Epithelial cell of prostate (primary cell): ENCODE data around the gene VPS8.
"Not testable (repeated sequence)": the region's sequence is repeated elsewhere in the genome, so short reads cannot be mapped to it uniquely, and the experiment has no call there.

Experiments used
- DNase-seq: peaks from one replicate; pipeline ENCODE4 v3.0.0-alpha.2; 2011; ENCODE audit warnings: low read depth, low spot score
- H3K27ac ChIP-seq: fragments of 450-650 bp; 2 replicates; pipeline ENCODE4 v1.5.1; 2017; ENCODE audit warnings: mild to moderate bottlenecking

The VPS8 gene

GRCh38 chr3:184954251-184954650, 142.3 kb downstream of the VPS8 start:
- no peak overlapping the region for H3K27ac ChIP-seq
- no peak for DNase-seq

GRCh38 chr3:184954851-184955250, 142.9 kb downstream of the VPS8 start:
- DNase-seq, H3K27ac ChIP-seq: not testable (repeated sequence)

GRCh38 chr3:184965639-184966430, 153.9 kb downstream of the VPS8 start:
- no peak overlapping the region for H3K27ac ChIP-seq
- no peak for DNase-seq

GRCh38 chr3:184968115-184968514, 156.1 kb downstream of the VPS8 start:
- DNase-seq: no peak
- H3K27ac ChIP-seq: no peak overlapping the region

GRCh38 chr3:184970186-184970585, 158.2 kb downstream of the VPS8 start:
- H3K27ac ChIP-seq: no peak overlapping the region
- no peak for DNase-seq

DNA sequence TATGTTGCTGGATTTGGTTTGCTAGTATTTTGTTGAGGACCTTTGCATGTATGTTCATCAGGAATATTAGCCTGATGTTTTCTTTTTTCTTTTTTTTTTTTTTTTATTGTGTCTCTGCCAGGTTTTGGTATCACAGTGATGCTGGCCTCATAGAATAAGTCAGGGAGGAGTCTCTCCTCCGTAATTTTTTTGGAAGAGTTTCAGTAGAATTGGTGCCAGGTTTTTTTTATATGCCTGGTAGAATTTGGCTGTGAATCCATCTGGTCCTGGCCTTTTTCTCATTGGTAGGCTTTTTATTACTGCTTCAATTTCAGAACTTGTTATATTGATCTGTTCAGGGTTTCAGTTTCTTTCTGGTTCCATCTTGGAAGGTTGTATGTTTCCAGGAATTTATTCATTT, 165.8 kb downstream of the VPS8 start:
- no peak overlapping the region for H3K27ac ChIP-seq
- DNase-seq: no peak

GRCh38 chr3:184981071-184981470, 169.1 kb downstream of the VPS8 start:
- no peak for DNase-seq
- H3K27ac ChIP-seq: no peak overlapping the region

GRCh38 chr3:184982076-184982475, 170.1 kb downstream of the VPS8 start:
- no peak for DNase-seq
- no peak overlapping the region for H3K27ac ChIP-seq

DNA sequence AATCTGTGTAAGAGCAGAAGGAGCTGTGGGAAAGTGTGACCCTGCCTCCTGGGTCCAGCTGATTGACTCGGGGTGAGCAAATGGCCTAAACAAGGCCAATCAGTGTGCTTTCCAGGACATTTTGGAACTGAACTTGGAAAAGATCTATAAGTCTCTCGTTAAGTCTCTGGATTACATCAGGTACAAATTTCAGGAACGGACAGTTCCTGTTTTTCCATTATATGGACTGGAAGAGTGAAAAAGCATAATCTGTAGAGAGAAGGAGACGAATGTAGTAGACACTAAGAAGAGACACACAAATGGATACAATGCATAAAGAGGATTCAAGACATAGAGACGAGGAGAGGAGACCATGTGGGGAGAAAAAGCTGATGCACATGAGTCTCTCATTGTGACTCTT, 173.6 kb downstream of the VPS8 start:
- H3K27ac ChIP-seq: no peak overlapping the region
- DNase-seq: no peak

GRCh38 chr3:184986366-184986889, 174.5 kb downstream of the VPS8 start:
- H3K27ac ChIP-seq: no peak overlapping the region
- no peak for DNase-seq

GRCh38 chr3:184993394-184993793, 181.4 kb downstream of the VPS8 start:
- no peak overlapping the region for H3K27ac ChIP-seq
- no peak for DNase-seq

DNA sequence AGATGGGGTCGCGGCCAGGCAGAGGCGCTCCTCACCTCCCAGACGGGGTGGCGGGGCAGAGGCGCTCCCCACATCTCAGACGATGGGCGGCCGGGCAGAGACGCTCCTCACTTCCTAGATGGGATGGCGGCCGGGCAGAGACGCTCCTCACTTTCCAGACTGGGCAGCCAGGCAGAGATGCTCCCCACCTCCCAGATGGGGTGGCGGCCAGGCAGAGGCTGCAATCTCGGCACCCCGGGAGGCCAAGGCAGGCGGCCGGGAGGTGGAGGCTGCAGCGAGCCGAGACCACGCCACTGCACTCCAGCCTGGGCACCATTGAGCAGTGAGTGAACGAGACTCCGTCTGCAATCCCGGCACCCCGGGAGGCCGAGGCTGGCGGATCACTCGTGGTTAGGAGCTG, 191.9 kb downstream of the VPS8 start:
- H3K27ac ChIP-seq, DNase-seq: not testable (repeated sequence)

DNA sequence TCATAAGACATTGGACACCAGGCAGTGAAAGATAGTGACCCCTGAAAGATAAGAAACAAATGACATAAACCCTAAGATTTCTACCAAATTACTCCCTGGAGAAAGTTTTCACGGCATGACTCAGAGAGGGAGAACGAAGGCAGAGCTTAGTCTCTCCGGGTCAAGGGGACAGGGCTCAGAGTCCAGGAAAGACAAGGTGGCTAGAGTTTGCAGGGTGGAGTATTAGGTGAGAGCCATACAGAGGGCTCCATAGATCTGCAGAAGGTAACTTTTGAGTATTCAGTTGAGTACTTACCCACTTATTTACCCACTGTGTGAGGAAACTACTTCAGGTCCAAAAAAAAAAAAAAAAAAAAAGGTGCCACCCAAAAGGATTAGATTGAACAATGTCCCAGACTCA, 197.7 kb downstream of the VPS8 start:
- no peak overlapping the region for H3K27ac ChIP-seq
- no peak for DNase-seq

DNA sequence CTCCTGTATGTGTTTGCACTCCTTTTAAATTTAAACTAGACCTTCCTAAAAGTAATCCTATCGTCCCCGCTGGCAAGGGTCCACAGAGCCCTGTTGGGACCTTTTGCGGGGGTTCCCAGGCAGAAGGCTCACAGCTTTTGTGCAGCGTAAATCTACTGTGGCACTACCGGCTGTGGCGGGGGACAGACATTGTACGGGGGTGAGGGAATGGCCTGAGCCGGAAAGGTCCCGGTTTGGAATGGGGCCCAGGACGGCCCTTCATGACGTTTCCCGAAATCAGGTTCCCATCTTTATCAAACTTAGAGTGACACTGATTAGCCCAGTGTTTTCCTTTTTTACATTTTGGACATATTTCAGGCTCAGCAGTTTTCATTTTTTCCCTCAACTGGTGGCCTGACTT, 205.6 kb downstream of the VPS8 start:
- not testable (repeated sequence) for H3K27ac ChIP-seq

GRCh38 chr3:185017996-185018395, 206.0 kb downstream of the VPS8 start:
- not testable (repeated sequence) for H3K27ac ChIP-seq, DNase-seq

More for the DNA sequence above, 205.6 kb downstream of the VPS8 start:
- DNase-seq: not testable (repeated sequence)

DNA sequence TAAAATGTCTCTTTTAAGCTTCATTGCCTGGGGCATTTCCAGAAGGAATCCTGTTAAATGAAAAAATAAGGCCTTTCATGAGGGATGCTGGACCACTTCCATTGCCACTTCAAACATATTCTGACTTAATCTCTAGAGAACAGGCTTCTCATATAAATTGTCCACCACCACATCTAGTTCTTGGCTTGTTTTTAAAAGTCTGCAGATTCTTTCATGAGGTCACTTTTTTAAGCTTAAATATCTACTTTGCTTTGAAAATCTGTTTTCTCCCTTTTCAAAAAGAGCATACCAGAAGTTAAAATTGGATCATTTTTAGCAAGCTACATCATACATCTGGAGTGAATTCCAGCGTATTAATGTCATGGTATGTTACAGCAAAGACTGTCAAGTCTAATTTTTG, 209.3 kb downstream of the VPS8 start:
- no peak overlapping the region for H3K27ac ChIP-seq
- no peak for DNase-seq

DNA sequence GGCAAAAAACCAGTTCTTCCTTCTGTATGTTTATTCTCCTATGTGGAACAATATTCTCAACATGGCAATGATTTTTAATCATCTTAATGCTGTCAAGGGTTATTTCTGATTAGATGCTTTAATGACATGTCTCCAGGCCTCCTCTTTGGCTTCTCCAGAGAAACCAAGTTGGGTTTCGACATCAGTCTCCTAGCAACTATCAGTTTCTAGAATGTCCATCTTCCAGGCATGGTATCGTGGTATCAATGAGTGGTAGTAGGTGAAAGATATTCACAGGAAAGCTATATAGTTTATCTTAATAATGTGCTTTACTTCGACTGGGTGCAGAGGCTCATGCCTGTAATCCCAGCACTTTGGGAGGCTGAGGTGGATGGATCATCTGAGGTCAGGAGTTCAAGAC, 212.4 kb downstream of the VPS8 start:
- no peak overlapping the region for H3K27ac ChIP-seq
- no peak for DNase-seq

GRCh38 chr3:185024966-185025365, 213.0 kb downstream of the VPS8 start:
- H3K27ac ChIP-seq: no peak overlapping the region
- no peak for DNase-seq

- DNase-seq: no peak
- no peak overlapping the region for H3K27ac ChIP-seq
These were observed 216.2 kb downstream of the VPS8 start for GRCh38 chr3:185028121-185028520.

DNA sequence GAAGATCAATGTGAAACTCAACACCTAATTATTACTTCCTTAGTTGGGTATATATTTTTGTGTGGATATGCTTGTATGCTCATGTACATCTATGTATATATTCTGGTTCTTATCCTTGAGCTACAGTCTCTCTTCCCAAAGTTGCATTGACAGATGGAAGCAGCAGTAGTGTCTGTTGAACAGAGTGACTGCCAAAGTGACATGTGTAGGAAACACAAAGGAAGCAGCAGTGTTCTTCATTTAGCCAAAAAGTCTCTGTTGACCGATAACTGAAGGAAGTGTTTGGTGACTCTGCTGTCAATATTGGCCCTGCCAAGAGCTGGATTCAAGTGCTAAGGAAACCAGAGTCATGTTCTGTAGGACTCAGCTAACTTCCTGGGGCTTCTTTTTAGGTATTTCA, 217.1 kb downstream of the VPS8 start:
- no peak overlapping the region for H3K27ac ChIP-seq
- no peak for DNase-seq

GRCh38 chr3:185030399-185030798, 218.4 kb downstream of the VPS8 start:
- no peak overlapping the region for H3K27ac ChIP-seq
- DNase-seq: no peak

- H3K27ac ChIP-seq: no peak overlapping the region
- DNase-seq: no peak
These were observed 219.0 kb downstream of the VPS8 start for GRCh38 chr3:185030951-185031350.
